Osteoblast (primary cell): Measurements from ENCODE around the gene HOXB5. TPM values are rescaled to one million over a fixed set of nuclear protein-coding genes. Genes with fewer than 3 reads are reported as not detected.

Experiments used
- DNase-seq: peaks from one replicate; pipeline ENCODE4 v3.0.0; 2011; ENCODE audit warnings: low spot score, mixed read lengths; ENCODE audit not compliant: insufficient read length; ENCODE audit errors: missing footprints
- H2AFZ ChIP-seq: 2 replicates; pipeline ENCODE4 v1.6.0; 2011; ENCODE audit warnings: mild to moderate bottlenecking, low read length
- H3K27ac ChIP-seq: 2 replicates; pipeline ENCODE4 v1.5.1; 2011; ENCODE audit warnings: mild to moderate bottlenecking, low read depth, low read length, moderate library complexity
- H3K27me3 ChIP-seq: 2 replicates; pipeline ENCODE4 v1.6.0; 2012; ENCODE audit warnings: mild to moderate bottlenecking, control low read depth, inconsistent platforms, low read length, moderate library complexity; ENCODE audit not compliant: insufficient read depth
- H3K36me3 ChIP-seq: 2 replicates; pipeline ENCODE4 v1.5.1; 2011; ENCODE audit warnings: mild to moderate bottlenecking, low read length, control low read depth, moderate library complexity; ENCODE audit not compliant: insufficient read depth
- H3K4me1 ChIP-seq: 2 replicates; pipeline ENCODE4 v1.5.1; 2011; ENCODE audit warnings: mild to moderate bottlenecking, low read length, control low read depth, moderate library complexity; ENCODE audit not compliant: insufficient read depth
- H3K4me2 ChIP-seq: 2 replicates; pipeline ENCODE4 v1.6.0; 2011; ENCODE audit warnings: mild to moderate bottlenecking, low read length; ENCODE audit not compliant: insufficient read depth
- H3K4me3 ChIP-seq: fragments of 200-600 bp; sonication (generic); 3 replicates; pipeline ENCODE4 v1.5.1; 2012; ENCODE audit warnings: mild to moderate bottlenecking, low read length, inconsistent platforms; ENCODE audit not compliant: insufficient read depth
- H3K79me2 ChIP-seq: 2 replicates; pipeline ENCODE4 v1.6.0; 2012; ENCODE audit warnings: mild to moderate bottlenecking, low read length, control low read depth, inconsistent platforms; ENCODE audit not compliant: insufficient read depth
- H3K9me3 ChIP-seq: 2 replicates; pipeline ENCODE4 v1.5.1; 2011; ENCODE audit warnings: low read depth, low read length, control low read depth
- H4K20me1 ChIP-seq: 2 replicates; pipeline ENCODE4 v1.6.0; 2012; ENCODE audit warnings: mild to moderate bottlenecking, low read length, control low read depth; ENCODE audit not compliant: insufficient read depth
- total RNA-seq: library from RNA; depleted of rRNA; stranded (reverse); fragments of >200 nt; gene quantifications from 2 replicates; pipeline ENCODE4 v1.2.3, GENCODE V29; 2012
- TF ChIP-seq, protein P1 (sequence below): IDR thresholded peaks from 2 replicates; pipeline ENCODE4 v1.5.1; 2011; ENCODE audit warnings: mild to moderate bottlenecking, low read depth, low read length, moderate library complexity; ENCODE audit errors: extremely low read depth

Gene HOXB5
- total RNA-seq, 1 donor = not detected

GRCh38 chr17:48605991-48606891, 12.7 kb upstream of the HOXB5 start:
- Histone ChIP-seq H2AFZ (no peak overlapping the region), H3K79me2 (no peaks in the 10 kb centered on the region), H4K20me1 (peaks cover 3% of the 10 kb centered on the region), H3K4me1 (no peaks in the 10 kb centered on the region), H3K4me3 (no peak overlapping the region), H3K36me3 (no peaks in the 10 kb centered on the region), H3K4me2 (no peak overlapping the region), H3K27ac (no peak overlapping the region), H3K9me3 (no peaks in the 10 kb centered on the region), H3K27me3 (peaks cover 98% of the 10 kb centered on the region)
- TF ChIP-seq, protein P1, sequence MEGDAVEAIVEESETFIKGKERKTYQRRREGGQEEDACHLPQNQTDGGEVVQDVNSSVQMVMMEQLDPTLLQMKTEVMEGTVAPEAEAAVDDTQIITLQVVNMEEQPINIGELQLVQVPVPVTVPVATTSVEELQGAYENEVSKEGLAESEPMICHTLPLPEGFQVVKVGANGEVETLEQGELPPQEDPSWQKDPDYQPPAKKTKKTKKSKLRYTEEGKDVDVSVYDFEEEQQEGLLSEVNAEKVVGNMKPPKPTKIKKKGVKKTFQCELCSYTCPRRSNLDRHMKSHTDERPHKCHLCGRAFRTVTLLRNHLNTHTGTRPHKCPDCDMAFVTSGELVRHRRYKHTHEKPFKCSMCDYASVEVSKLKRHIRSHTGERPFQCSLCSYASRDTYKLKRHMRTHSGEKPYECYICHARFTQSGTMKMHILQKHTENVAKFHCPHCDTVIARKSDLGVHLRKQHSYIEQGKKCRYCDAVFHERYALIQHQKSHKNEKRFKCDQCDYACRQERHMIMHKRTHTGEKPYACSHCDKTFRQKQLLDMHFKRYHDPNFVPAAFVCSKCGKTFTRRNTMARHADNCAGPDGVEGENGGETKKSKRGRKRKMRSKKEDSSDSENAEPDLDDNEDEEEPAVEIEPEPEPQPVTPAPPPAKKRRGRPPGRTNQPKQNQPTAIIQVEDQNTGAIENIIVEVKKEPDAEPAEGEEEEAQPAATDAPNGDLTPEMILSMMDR = no peak
- no peak for DNase-seq

GRCh38 chr17:48605409-48605919, 11.9 kb upstream of the HOXB5 start:
- Histone ChIP-seq H3K36me3 (no peaks in the 10 kb centered on the region), H4K20me1 (peaks cover 3% of the 10 kb centered on the region), H3K9me3 (no peaks in the 10 kb centered on the region), H3K79me2 (no peaks in the 10 kb centered on the region), H3K4me1 (no peaks in the 10 kb centered on the region), H3K27me3 (peaks cover 98% of the 10 kb centered on the region), H3K27ac (no peak overlapping the region), H3K4me3 (no peak overlapping the region), H3K4me2 (no peak overlapping the region), H2AFZ (no peak overlapping the region)
- TF ChIP-seq, protein P1 = no peak
- DNase-seq = no peak

GRCh38 chr17:48604770-48605329, 11.3 kb upstream of the HOXB5 start, which contains the start of gene HOXB6:
Gene HOXB6, minus strand, starts transcription at chr17:48604986. Its CDS starts 6,836 bp downstream, at chr17:48598150.
- Histone ChIP-seq H3K4me1 (no peaks in the 10 kb centered on the region), H3K9me3 (no peaks in the 10 kb centered on the region), H4K20me1 (peaks cover 3% of the 10 kb centered on the region), H3K27me3 (peaks cover 98% of the 10 kb centered on the region), H3K36me3 (no peaks in the 10 kb centered on the region), H3K79me2 (no peaks in the 10 kb centered on the region), H2AFZ (no peak within 1 kb of the TSS), H3K4me2 (no peak within 1 kb of the TSS), H3K27ac (no peak within 1 kb of the TSS), H3K4me3 (no peak within 1 kb of the TSS)
- DNase-seq = no peak
- TF ChIP-seq, protein P1 = no peak
